ENCODE data around the gene MCUR1. TPM values are rescaled to one million over a fixed set of nuclear protein-coding genes. Genes with fewer than 3 reads are reported as not detected.
A peak's percentile ranks its signal among the peaks of the same experiment; 100 is the strongest.

MCUR1 gene
- total and polyA plus RNA-seq, 2 of the 13 experiments (the other 11 are each of a cell fraction or from before 2014, with no cell fraction given), result 8.0 to 29.6 TPM

- TF ChIP-seq RERE (CRISPR knock-in tag; IDR thresholded peaks at IDR 0.05; ENCODE audit: low read depth), result no peak
Observed at GRCh38 chr6:13769034-13769654, 45.2 kb downstream of the MCUR1 start (continued).

GRCh38 chr6:13767121-13767808 is 47.1 kb downstream of the MCUR1 start:
- Histone ChIP-seq H3K4me2 (ENCODE audit: low read depth, low read length) (peak overlapping the region; percentile 50), H2AFZ (ENCODE audit: low read length) (no peak overlapping the region), H3K27me3 (ENCODE audit: control insufficient read depth in 1 of 2, insufficient read depth in 2 of 2, low read length in 2 of 2) (peaks cover 0 to 4% of the 10 kb centered on the region in 2 experiments; a peak in 1 of 5 replicates), H3K4me3 (replicated peaks in 1 of 3; ENCODE audit: insufficient read depth in 1 of 3, low read depth in 2 of 3, low read length in 3 of 3) (no peak overlapping the region), H3K79me2 (ENCODE audit: insufficient read depth, low read length) (no peaks in the 10 kb centered on the region), H3K27ac (ENCODE audit: extremely low read length, insufficient read depth, low read length) (no peak overlapping the region), H3K9me3 (ENCODE audit: low read length) (no peaks in the 10 kb centered on the region), H4K20me1 (ENCODE audit: insufficient read depth, low read length) (no peaks in the 10 kb centered on the region), H3K4me1 (ENCODE audit: insufficient read depth, low read length) (0 out of 2 replicates have a peak, but pooled peaks cover 7% of the 10 kb centered on the region), H3K9ac (ENCODE audit: insufficient read depth, low read depth, low read length) (no peak overlapping the region), H3K36me3 (replicated peaks in 1 of 2; ENCODE audit: control insufficient read depth in 1 of 2, insufficient read depth in 2 of 2, low read length in 2 of 2) (no peaks in the 10 kb centered on the region)
- no peak for FAIRE-seq
- intact Hi-C loops (cut with micrococcal nuclease; ENCODE audit: unreplicated experiment) (loop anchor here (1.0 kb wide), 1 partner anchor 205 kb away; no protein-coding TSS in a partner anchor), in situ Hi-C loops (cut with HindIII; ENCODE audit: extremely low pct_ligation_motif_present, low pct_unique_long_range_greater_than_20kb) (no loop called here)
- no peak for DNase-seq (ENCODE audit: low spot score)
- no TSS peak for BruUV-seq (replicated peaks)
- POLR2A ChIA-PET, result interaction anchor here (0.7 kb wide), 1 partner anchor 42 kb away, joined by 3 read pairs; no protein-coding TSS in a partner anchor
- CTCF ChIA-PET (ENCODE audit: low intra/inter-chr PET ratio, low total read pairs), result no interaction called here
- WGBS (ENCODE audit: low lambda C conversion rate), result 48% methylated on average over 19 of the region's 19 CpGs
- peak; percentile 70 for ATAC-seq
- TF ChIP-seq ZMYM4 (CRISPR knock-in tag; IDR thresholded peaks at IDR 0.05), result 0 out of 2 replicates have a peak, but pooled peaks have one; percentile 25
- TF ChIP-seq SIX4 (CRISPR knock-in tag; IDR thresholded peaks at IDR 0.05), result no peak
- no peak for TF ChIP-seq ZBTB14 (CRISPR knock-in tag; IDR thresholded peaks at IDR 0.05)
- TF ChIP-seq ZNF687 (CRISPR knock-in tag; IDR thresholded peaks at IDR 0.05), result peak; percentile 40; the same call in 1 of the 2 replicates
- peak; percentile 83 for TF ChIP-seq ZBTB33 (CRISPR knock-in tag; IDR thresholded peaks at IDR 0.05)
- peak; percentile 31 for TF ChIP-seq XRCC5 (optimal IDR thresholded peaks at IDR 0.05; ENCODE audit: low read length)

Data from HepG2 (cell line).